Neural progenitor cell (in vitro differentiated cells): Measurements from ENCODE around the gene WSCD2. TPM values are rescaled to one million over a fixed set of nuclear protein-coding genes. Genes with fewer than 3 reads are reported as not detected.

Experiments
- DNase-seq: peaks from one replicate; pipeline ENCODE4 v3.0.0-alpha.2; 2016; ENCODE audit warnings: low spot score
- H2AFZ ChIP-seq: fragments of 200-600 bp; sonication (generic); replicated peaks from 2 replicates; pipeline ENCODE4 v1.6.1; 2016; ENCODE audit warnings: antibody characterized with exemption
- H3F3A ChIP-seq: fragments of 200-600 bp; sonication (generic); 2 replicates; pipeline ENCODE4 v1.6.1; 2016; ENCODE audit warnings: antibody characterized with exemption, low read depth
- H3K27ac ChIP-seq: fragments of 200-600 bp; sonication (generic); 2 replicates; pipeline ENCODE4 v1.5.1; 2016; ENCODE audit warnings: mild to moderate bottlenecking
- H3K27me3 ChIP-seq: fragments of 200-600 bp; sonication (generic); 2 replicates; pipeline ENCODE4 v1.6.1; 2016; ENCODE audit warnings: mild to moderate bottlenecking, moderate library complexity
- H3K36me3 ChIP-seq: fragments of 200-600 bp; sonication (generic); 2 replicates; pipeline ENCODE4 v1.5.1; 2016
- H3K4me1 ChIP-seq: fragments of 200-600 bp; sonication (generic); 2 replicates; pipeline ENCODE4 v1.6.1; 2016; ENCODE audit warnings: mixed run types
- H3K4me2 ChIP-seq: fragments of 200-600 bp; sonication (generic); 2 replicates; pipeline ENCODE4 v1.6.1; 2016
- H3K4me3 ChIP-seq: fragments of 200-600 bp; sonication (generic); 2 replicates; pipeline ENCODE4 v1.5.1; 2016
- H3K79me2 ChIP-seq: fragments of 200-600 bp; sonication (generic); 2 replicates; pipeline ENCODE4 v1.6.1; 2016; ENCODE audit warnings: low read depth
- H3K9ac ChIP-seq: fragments of 200-600 bp; sonication (generic); 2 replicates; pipeline ENCODE4 v1.6.1; 2016
- H3K9me3 ChIP-seq: fragments of 200-600 bp; sonication (generic); 2 replicates; pipeline ENCODE4 v1.5.1; 2016; ENCODE audit warnings: low read depth
- H4K20me1 ChIP-seq: fragments of 200-600 bp; sonication (generic); 2 replicates; pipeline ENCODE4 v1.6.1; 2016; ENCODE audit warnings: low read depth
- H3K27ac Mint-ChIP-seq: 3 replicates; pipeline ENCODE4 v1.8.0; 2021; ENCODE audit warnings: mixed read lengths
- H3K27me3 Mint-ChIP-seq: 2 replicates; pipeline ENCODE4 v1.8.0; 2022; ENCODE audit warnings: low read depth, mild to moderate bottlenecking, inconsistent platforms, moderate library complexity, mixed read lengths; ENCODE audit not compliant: insufficient read depth
- H3K36me3 Mint-ChIP-seq: 3 replicates; pipeline ENCODE4 v1.8.0; 2021; ENCODE audit warnings: mixed read lengths
- H3K4me1 Mint-ChIP-seq: 3 replicates; pipeline ENCODE4 v1.8.0; 2021; ENCODE audit warnings: mixed read lengths
- H3K4me3 Mint-ChIP-seq: 3 replicates; pipeline ENCODE4 v1.8.0; 2021; ENCODE audit warnings: mild to moderate bottlenecking, moderate library complexity, mixed read lengths
- H3K9me3 Mint-ChIP-seq: 3 replicates; pipeline ENCODE4 v1.8.0; 2020; ENCODE audit warnings: mixed read lengths
- EZH2 ChIP-seq: fragments of 200-600 bp; sonication (generic); IDR thresholded peaks from 2 replicates; pipeline ENCODE4 v1.6.1; 2017; ENCODE audit warnings: antibody characterized with exemption, mild to moderate bottlenecking, moderate library complexity
- EZH2phosphoT487 ChIP-seq: fragments of 200-600 bp; sonication (generic); IDR thresholded peaks from 2 replicates; pipeline ENCODE4 v1.6.1; 2017; ENCODE audit warnings: antibody characterized with exemption
- total RNA-seq: library from RNA; depleted of rRNA; stranded (reverse); fragments of >200 nt; gene quantifications from 2 replicates; pipeline ENCODE4 v1.2.3, GENCODE V29; 2015; ENCODE audit warnings: low replicate concordance
- TF ChIP-seq, protein P1 (sequence below): fragments of 200-600 bp; sonication (generic); IDR thresholded peaks from 2 replicates; pipeline ENCODE4 v1.5.1; 2017; ENCODE audit warnings: antibody characterized with exemption, mild to moderate bottlenecking

WSCD2 gene
- total RNA-seq, 1 donor from 2014 or later, result 6.6 TPM

DNA sequence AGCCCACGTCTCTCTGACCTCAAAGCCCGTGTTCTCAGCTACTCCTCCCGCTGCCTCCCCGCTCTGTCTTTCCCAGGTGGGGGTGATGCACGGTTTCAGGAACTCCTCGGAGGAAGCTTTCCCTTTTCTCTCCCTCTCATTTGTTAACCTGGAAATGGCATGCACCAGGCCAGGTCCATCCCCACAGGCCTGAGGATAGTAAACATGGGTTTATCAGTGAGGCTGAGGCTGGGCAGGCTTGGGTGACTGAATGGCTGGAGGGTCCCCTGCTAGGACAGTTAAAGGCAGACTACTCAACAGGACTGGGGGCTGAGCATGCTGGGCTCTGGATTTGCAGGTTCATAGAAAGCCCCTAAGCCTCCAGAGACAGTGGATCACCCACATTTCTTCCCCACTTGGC lies 7.6 kb downstream of the WSCD2 start:
- no peak overlapping the region for H3K4me3 ChIP-seq
- no peaks in the 10 kb centered on the region for H3K36me3 ChIP-seq
- H3K27ac ChIP-seq, result peak overlapping the region; percentile 38
- no peaks in the 10 kb centered on the region for H3K9me3 Mint-ChIP-seq
- H3K4me1 Mint-ChIP-seq, result peaks cover 21% of the 10 kb centered on the region
- peaks cover 16% of the 10 kb centered on the region for H3F3A ChIP-seq
- H3K9me3 ChIP-seq, result no peaks in the 10 kb centered on the region
- H3K27me3 Mint-ChIP-seq, result peaks cover 10% of the 10 kb centered on the region
- no peak overlapping the region for H3K27ac Mint-ChIP-seq
- H3K4me2 ChIP-seq, result no peak overlapping the region
- no peak overlapping the region for H3K4me3 Mint-ChIP-seq
- TF ChIP-seq, protein P1, sequence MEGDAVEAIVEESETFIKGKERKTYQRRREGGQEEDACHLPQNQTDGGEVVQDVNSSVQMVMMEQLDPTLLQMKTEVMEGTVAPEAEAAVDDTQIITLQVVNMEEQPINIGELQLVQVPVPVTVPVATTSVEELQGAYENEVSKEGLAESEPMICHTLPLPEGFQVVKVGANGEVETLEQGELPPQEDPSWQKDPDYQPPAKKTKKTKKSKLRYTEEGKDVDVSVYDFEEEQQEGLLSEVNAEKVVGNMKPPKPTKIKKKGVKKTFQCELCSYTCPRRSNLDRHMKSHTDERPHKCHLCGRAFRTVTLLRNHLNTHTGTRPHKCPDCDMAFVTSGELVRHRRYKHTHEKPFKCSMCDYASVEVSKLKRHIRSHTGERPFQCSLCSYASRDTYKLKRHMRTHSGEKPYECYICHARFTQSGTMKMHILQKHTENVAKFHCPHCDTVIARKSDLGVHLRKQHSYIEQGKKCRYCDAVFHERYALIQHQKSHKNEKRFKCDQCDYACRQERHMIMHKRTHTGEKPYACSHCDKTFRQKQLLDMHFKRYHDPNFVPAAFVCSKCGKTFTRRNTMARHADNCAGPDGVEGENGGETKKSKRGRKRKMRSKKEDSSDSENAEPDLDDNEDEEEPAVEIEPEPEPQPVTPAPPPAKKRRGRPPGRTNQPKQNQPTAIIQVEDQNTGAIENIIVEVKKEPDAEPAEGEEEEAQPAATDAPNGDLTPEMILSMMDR, result no peak
- TF ChIP-seq EZH2 (no peak), EZH2phosphoT487 (no peak)
- no peaks in the 10 kb centered on the region for H3K79me2 ChIP-seq
- peak overlapping the region; percentile 64 for H2AFZ ChIP-seq
- no peak overlapping the region for H3K9ac ChIP-seq
- H3K4me1 ChIP-seq, result peaks cover 38% of the 10 kb centered on the region
- H4K20me1 ChIP-seq, result no peaks in the 10 kb centered on the region
- DNase-seq, result no peak
- H3K36me3 Mint-ChIP-seq, result peaks cover 1% of the 10 kb centered on the region
- no peaks in the 10 kb centered on the region for H3K27me3 ChIP-seq

DNA sequence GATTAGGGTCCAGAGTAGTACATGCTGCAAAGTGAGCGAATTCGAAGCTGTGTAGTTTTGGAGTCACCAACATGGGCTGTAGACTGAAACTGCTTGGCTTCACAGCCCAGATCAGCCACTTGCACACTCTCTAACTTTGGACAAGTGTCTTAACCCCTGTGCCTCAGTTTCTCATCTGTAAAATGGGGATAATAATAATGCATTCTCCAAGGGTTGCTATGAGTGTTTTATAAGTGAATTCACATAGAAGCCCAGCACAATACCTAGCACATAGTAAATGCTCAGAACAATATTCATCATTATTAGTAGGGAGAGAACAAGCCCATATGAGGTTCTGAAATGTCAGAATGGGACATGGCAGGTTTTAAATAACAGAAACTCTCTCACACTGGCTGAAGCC lies 10.4 kb downstream of the WSCD2 start:
- Histone ChIP-seq H3K9me3 (no peaks in the 10 kb centered on the region), H3K27ac (no peak overlapping the region), H3K27me3 (no peaks in the 10 kb centered on the region), H3F3A (peaks cover 27% of the 10 kb centered on the region), H3K4me1 (peaks cover 41% of the 10 kb centered on the region), H3K9ac (no peak overlapping the region), H2AFZ (no peak overlapping the region), H3K36me3 (no peaks in the 10 kb centered on the region), H3K79me2 (no peaks in the 10 kb centered on the region), H4K20me1 (no peaks in the 10 kb centered on the region), H3K4me3 (no peak overlapping the region), H3K4me2 (no peak overlapping the region)
- TF ChIP-seq EZH2phosphoT487 (no peak), EZH2 (no peak)
- TF ChIP-seq, protein P1, result no peak
- no peak overlapping the region for H3K4me3 Mint-ChIP-seq
- peaks cover 9% of the 10 kb centered on the region for H3K27me3 Mint-ChIP-seq
- H3K9me3 Mint-ChIP-seq, result no peaks in the 10 kb centered on the region
- H3K4me1 Mint-ChIP-seq, result peaks cover 22% of the 10 kb centered on the region
- DNase-seq, result no peak
- peaks cover 1% of the 10 kb centered on the region for H3K36me3 Mint-ChIP-seq
- H3K27ac Mint-ChIP-seq, result no peak overlapping the region

DNA sequence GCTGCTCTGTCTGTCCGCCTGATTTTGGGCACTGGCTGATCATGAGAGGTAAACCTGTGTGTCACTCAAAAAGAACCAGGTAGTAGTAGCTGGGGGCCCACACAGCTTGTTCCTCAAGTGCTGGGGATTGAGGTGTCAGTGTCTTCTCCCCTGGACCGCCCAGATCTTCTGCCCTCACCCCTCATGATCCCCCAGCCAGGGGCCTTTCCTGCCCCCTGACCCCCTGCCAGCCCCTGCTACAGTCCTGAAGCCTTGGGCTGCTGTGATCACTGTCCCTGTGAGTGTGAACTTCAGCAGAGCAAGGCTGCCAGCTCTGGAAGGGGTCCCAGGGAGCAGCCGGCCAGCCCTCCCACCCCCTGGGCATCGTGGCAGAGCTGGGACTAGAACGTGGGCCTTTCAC lies 11.4 kb downstream of the WSCD2 start:
- Histone ChIP-seq H2AFZ (no peak overlapping the region), H3K36me3 (no peaks in the 10 kb centered on the region), H4K20me1 (no peaks in the 10 kb centered on the region), H3K4me2 (no peak overlapping the region), H3K4me3 (no peak overlapping the region), H3K79me2 (no peaks in the 10 kb centered on the region), H3K27ac (no peak overlapping the region), H3F3A (peaks cover 27% of the 10 kb centered on the region), H3K27me3 (no peaks in the 10 kb centered on the region), H3K9ac (no peak overlapping the region), H3K9me3 (no peaks in the 10 kb centered on the region), H3K4me1 (peaks cover 41% of the 10 kb centered on the region)
- peaks cover 11% of the 10 kb centered on the region for H3K27me3 Mint-ChIP-seq
- H3K27ac Mint-ChIP-seq, result no peak overlapping the region
- DNase-seq, result no peak
- H3K4me1 Mint-ChIP-seq, result peaks cover 22% of the 10 kb centered on the region
- no peaks in the 10 kb centered on the region for H3K36me3 Mint-ChIP-seq
- no peaks in the 10 kb centered on the region for H3K9me3 Mint-ChIP-seq
- TF ChIP-seq EZH2 (no peak), EZH2phosphoT487 (no peak)
- TF ChIP-seq, protein P1, result no peak
- H3K4me3 Mint-ChIP-seq, result no peak overlapping the region
